ENCODE measurements around the gene AMMECR1L. TPM values are rescaled to one million over a fixed set of nuclear protein-coding genes. Genes with fewer than 3 reads are reported as not detected.

Gene AMMECR1L
- total and polyA plus RNA-seq, 10 of the 15 experiments (the other 5 are each of a cell fraction or from before 2014, with no cell fraction given): 2.7 to 12.1 (median 8.0) TPM

DNA sequence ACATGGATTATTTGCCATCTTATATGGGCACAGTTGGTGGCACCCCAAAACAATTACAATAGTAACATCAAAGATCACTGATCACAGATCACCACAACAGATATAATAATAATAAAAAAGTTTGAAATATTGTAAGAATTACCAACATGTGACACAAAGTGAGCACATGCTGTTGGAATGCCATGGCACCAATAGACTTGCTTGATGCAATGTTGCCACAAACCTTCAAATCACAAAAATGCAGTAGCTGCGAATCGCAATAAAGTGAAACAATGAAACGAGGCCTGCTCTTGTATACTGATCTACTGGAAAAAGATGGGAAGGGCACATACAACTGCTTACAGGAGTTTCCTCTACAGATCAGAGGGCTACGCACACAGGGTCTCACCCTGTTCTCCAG lies 32.2 kb upstream of the AMMECR1L start:
- no peak overlapping the region for H3K9ac ChIP-seq (ENCODE audit: control insufficient read depth, insufficient read depth, low read length)
- no peak for DNase-seq (ENCODE audit: low read depth, low spot score)
- H3K4me3 ChIP-seq: no peak overlapping the region
- no peaks in the 10 kb centered on the region for H3K36me3 ChIP-seq (ENCODE audit: control insufficient read depth in 2 of 2, insufficient read depth in 2 of 2, low read length in 1 of 2)
- no peak overlapping the region for H2AFZ ChIP-seq (ENCODE audit: control insufficient read depth, low read depth, low read length)
- H3K9me3 ChIP-seq (replicated peaks; ENCODE audit: control insufficient read depth, insufficient read depth, low read length): no peaks in the 10 kb centered on the region
- WGBS (ENCODE audit: insufficient coverage, insufficient replicate concordance, low lambda C conversion rate, missing lambda C conversion rate): 59% methylated on average over 4 of the region's 4 CpGs
- in situ Hi-C loops (cut with MboI) (no loop called here), intact Hi-C loops (cut with micrococcal nuclease; ENCODE audit: unreplicated experiment) (no loop called here)
- no peak overlapping the region for H3K4me2 ChIP-seq (ENCODE audit: control insufficient read depth, insufficient read depth)
- ChIA-PET RAD21 (ENCODE audit: unreplicated experiment) (no interaction called here), POLR2A (no interaction called here), CTCF (no interaction called here), SMC1A (ENCODE audit: uncharacterized antibody, unreplicated experiment) (interaction anchor here (1.2 kb wide), 1 partner anchor 10 kb away, joined by 3 read pairs; no protein-coding TSS in a partner anchor)
- no peaks in the 10 kb centered on the region for H3K79me2 ChIP-seq (ENCODE audit: control insufficient read depth, insufficient read depth, low read length)
- no peak for FAIRE-seq
- no TSS peak for BruUV-seq (replicated peaks)
- no peaks in the 10 kb centered on the region for H3K27me3 ChIP-seq (replicated peaks in 1 of 2; ENCODE audit: control insufficient read depth in 2 of 2, insufficient read depth in 2 of 2, low read length in 1 of 2)
- no peak for ATAC-seq
- TF ChIP-seq MTA2 (IDR thresholded peaks at IDR 0.05; ENCODE audit: low read depth) (no peak), EED (IDR thresholded peaks at IDR 0.05; ENCODE audit: low read depth) (no peak), POLR2A (IDR thresholded peaks at IDR 0.05; ENCODE audit: low read depth, low read length) (no peak), POU2F2 (IDR thresholded peaks at IDR 0.05; ENCODE audit: borderline replicate concordance, low read depth, low read length) (no peak), RUNX3 (IDR thresholded peaks at IDR 0.05; ENCODE audit: low read length) (no peak), ZNF24 (IDR thresholded peaks at IDR 0.05) (no peak)
- TF ChIP-seq, protein P1, sequence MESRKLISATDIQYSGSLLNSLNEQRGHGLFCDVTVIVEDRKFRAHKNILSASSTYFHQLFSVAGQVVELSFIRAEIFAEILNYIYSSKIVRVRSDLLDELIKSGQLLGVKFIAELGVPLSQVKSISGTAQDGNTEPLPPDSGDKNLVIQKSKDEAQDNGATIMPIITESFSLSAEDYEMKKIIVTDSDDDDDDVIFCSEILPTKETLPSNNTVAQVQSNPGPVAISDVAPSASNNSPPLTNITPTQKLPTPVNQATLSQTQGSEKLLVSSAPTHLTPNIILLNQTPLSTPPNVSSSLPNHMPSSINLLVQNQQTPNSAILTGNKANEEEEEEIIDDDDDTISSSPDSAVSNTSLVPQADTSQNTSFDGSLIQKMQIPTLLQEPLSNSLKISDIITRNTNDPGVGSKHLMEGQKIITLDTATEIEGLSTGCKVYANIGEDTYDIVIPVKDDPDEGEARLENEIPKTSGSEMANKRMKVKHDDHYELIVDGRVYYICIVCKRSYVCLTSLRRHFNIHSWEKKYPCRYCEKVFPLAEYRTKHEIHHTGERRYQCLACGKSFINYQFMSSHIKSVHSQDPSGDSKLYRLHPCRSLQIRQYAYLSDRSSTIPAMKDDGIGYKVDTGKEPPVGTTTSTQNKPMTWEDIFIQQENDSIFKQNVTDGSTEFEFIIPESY (IDR thresholded peaks at IDR 0.05): no peak
- TF ChIP-seq, protein P2, sequence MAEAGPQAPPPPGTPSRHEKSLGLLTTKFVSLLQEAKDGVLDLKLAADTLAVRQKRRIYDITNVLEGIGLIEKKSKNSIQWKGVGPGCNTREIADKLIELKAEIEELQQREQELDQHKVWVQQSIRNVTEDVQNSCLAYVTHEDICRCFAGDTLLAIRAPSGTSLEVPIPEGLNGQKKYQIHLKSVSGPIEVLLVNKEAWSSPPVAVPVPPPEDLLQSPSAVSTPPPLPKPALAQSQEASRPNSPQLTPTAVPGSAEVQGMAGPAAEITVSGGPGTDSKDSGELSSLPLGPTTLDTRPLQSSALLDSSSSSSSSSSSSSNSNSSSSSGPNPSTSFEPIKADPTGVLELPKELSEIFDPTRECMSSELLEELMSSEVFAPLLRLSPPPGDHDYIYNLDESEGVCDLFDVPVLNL (IDR thresholded peaks at IDR 0.05; ENCODE audit: low read depth, low read length): no peak
- H4K20me1 ChIP-seq (ENCODE audit: control insufficient read depth, insufficient read depth): no peaks in the 10 kb centered on the region
- no peak overlapping the region for H3K27ac ChIP-seq (ENCODE audit: control insufficient read depth, insufficient read depth)
- no peaks in the 10 kb centered on the region for H3K4me1 ChIP-seq (ENCODE audit: control insufficient read depth, insufficient read depth, low read length)
